Activated CD4-positive, CD25-positive, alpha-beta regulatory T cell treated with anti-CD3 and anti-CD28 coated beads, Interleukin-2, amount 50 U/mL, for 24 hours (primary cell): ENCODE measurements around the gene RFX8.
"Not testable (repeated sequence)": the region's sequence is repeated elsewhere in the genome, so short reads cannot be mapped to it uniquely, and the experiment has no call there.

ENCODE experiments used
- ATAC-seq, 2 donors: fragments of 150-1000 bp; cut with Tn5 transposase; one replicate each; pipeline ENCODE4 v1.10.0; 2021; ENCODE audit warnings: mild to moderate bottlenecking in 1 of 2, moderate library complexity in 1 of 2

The RFX8 gene

GRCh38 chr2:101485856-101486255, 10.9 kb upstream of the RFX8 start:
- no peak for ATAC-seq

GRCh38 chr2:101480764-101481163, 5.9 kb upstream of the RFX8 start:
- no peak for ATAC-seq

GRCh38 chr2:101479810-101480209, 4.9 kb upstream of the RFX8 start:
- no peak for ATAC-seq

- ATAC-seq = no peak
Measured at GRCh38 chr2:101479328-101479727, 4.4 kb upstream of the RFX8 start.

GRCh38 chr2:101478181-101479001, 3.5 kb upstream of the RFX8 start:
- no peak for ATAC-seq

- no peak for ATAC-seq
Measured at GRCh38 chr2:101477556-101477955, 2.6 kb upstream of the RFX8 start.

- no peak for ATAC-seq
Measured at GRCh38 chr2:101476605-101477208, 1.8 kb upstream of the RFX8 start.

- ATAC-seq = peak; percentile 24 to 36
Measured at GRCh38 chr2:101473911-101474701, 806 bp downstream of the RFX8 start.

GRCh38 chr2:101473591-101473910, 1.4 kb downstream of the RFX8 start:
- no peak for ATAC-seq

- ATAC-seq = no peak
Measured at GRCh38 chr2:101469863-101470262, 5.0 kb downstream of the RFX8 start.

GRCh38 chr2:101467306-101467705, 7.6 kb downstream of the RFX8 start:
- no peak for ATAC-seq

GRCh38 chr2:101466426-101466825, 8.5 kb downstream of the RFX8 start:
- no peak for ATAC-seq

- ATAC-seq = no peak
Measured at GRCh38 chr2:101464841-101465240, 10.1 kb downstream of the RFX8 start.

GRCh38 chr2:101463911-101464641, 10.8 kb downstream of the RFX8 start:
- no peak for ATAC-seq

GRCh38 chr2:101463421-101463820, 11.5 kb downstream of the RFX8 start:
- no peak for ATAC-seq

GRCh38 chr2:101461381-101461780, 13.5 kb downstream of the RFX8 start:
- ATAC-seq = no peak

GRCh38 chr2:101454408-101454807, 20.5 kb downstream of the RFX8 start:
- not testable (repeated sequence) for ATAC-seq

- ATAC-seq = no peak
Measured at GRCh38 chr2:101450965-101451364, 23.9 kb downstream of the RFX8 start.

GRCh38 chr2:101446869-101447268, 28.0 kb downstream of the RFX8 start:
- ATAC-seq = peak in 1 of 2 donors; percentile 38

- ATAC-seq = no peak
Measured at GRCh38 chr2:101442667-101443061, 32.2 kb downstream of the RFX8 start.

GRCh38 chr2:101442042-101442666, 32.8 kb downstream of the RFX8 start:
- peak; percentile 44 to 63 for ATAC-seq

- no peak for ATAC-seq
Measured at GRCh38 chr2:101440127-101440738, 34.7 kb downstream of the RFX8 start.
